ENCODE results near the gene SEL1L2.

Gene SEL1L2

DNA sequence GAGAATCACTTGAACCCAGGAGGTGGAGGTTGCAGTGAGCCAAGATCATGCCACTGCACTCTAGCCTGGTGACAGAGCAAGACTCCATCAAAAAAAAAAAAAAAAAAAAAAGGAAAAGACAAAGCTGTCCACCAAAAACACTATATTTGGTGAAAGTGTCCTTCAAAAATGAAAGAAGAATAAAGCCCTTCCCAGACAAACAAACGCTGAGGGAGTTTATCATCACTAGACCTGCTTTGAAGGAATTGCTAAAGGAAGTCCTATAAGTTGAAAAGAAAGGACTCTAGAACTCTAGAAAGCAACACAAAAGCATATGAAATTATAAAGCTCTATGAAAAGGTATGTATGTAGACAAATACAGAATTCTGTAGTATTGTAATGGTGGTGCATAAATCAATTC, 98.8 kb downstream of the SEL1L2 start:
- CTCF ChIA-PET: interaction anchor here (0.8 kb wide), 1 partner anchor 48 kb away, joined by 3 read pairs; no protein-coding TSS in a partner anchor
- no peaks in the 10 kb centered on the region for H3K9me3 ChIP-seq (ENCODE audit: control insufficient read depth, insufficient read depth, low read depth, low read length)
- POLR2A ChIA-PET: no interaction called here
- no peaks in the 10 kb centered on the region for H3K36me3 ChIP-seq (ENCODE audit: control insufficient read depth in 2 of 2, insufficient read depth in 1 of 2, low read length in 2 of 2)
- H3K4me3 ChIP-seq (ENCODE audit: low read depth, low read length): no peak overlapping the region
- H3K4me1 ChIP-seq (ENCODE audit: control insufficient read depth, insufficient read depth, low read length): no peaks in the 10 kb centered on the region
- H3K27ac ChIP-seq (ENCODE audit: extremely low read depth, low read depth, low read length): no peak overlapping the region
- TF ChIP-seq ZNF555 (tag by site-specific recombination; conservative IDR thresholded peaks at IDR 0.05) (no peak), SETDB1 (IDR thresholded peaks at IDR 0.05; ENCODE audit: insufficient read length, low read length) (peak; percentile 84)
- TF ChIP-seq, protein P1, sequence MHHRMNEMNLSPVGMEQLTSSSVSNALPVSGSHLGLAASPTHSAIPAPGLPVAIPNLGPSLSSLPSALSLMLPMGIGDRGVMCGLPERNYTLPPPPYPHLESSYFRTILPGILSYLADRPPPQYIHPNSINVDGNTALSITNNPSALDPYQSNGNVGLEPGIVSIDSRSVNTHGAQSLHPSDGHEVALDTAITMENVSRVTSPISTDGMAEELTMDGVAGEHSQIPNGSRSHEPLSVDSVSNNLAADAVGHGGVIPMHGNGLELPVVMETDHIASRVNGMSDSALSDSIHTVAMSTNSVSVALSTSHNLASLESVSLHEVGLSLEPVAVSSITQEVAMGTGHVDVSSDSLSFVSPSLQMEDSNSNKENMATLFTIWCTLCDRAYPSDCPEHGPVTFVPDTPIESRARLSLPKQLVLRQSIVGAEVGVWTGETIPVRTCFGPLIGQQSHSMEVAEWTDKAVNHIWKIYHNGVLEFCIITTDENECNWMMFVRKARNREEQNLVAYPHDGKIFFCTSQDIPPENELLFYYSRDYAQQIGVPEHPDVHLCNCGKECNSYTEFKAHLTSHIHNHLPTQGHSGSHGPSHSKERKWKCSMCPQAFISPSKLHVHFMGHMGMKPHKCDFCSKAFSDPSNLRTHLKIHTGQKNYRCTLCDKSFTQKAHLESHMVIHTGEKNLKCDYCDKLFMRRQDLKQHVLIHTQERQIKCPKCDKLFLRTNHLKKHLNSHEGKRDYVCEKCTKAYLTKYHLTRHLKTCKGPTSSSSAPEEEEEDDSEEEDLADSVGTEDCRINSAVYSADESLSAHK (tag by site-specific recombination; IDR thresholded peaks at IDR 0.05): no peak
- TF ChIP-seq, protein P2, sequence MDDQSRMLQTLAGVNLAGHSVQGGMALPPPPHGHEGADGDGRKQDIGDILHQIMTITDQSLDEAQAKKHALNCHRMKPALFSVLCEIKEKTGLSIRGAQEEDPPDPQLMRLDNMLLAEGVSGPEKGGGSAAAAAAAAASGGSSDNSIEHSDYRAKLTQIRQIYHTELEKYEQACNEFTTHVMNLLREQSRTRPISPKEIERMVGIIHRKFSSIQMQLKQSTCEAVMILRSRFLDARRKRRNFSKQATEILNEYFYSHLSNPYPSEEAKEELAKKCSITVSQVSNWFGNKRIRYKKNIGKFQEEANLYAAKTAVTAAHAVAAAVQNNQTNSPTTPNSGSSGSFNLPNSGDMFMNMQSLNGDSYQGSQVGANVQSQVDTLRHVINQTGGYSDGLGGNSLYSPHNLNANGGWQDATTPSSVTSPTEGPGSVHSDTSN (CRISPR knock-in tag; IDR thresholded peaks at IDR 0.05): no peak

DNA sequence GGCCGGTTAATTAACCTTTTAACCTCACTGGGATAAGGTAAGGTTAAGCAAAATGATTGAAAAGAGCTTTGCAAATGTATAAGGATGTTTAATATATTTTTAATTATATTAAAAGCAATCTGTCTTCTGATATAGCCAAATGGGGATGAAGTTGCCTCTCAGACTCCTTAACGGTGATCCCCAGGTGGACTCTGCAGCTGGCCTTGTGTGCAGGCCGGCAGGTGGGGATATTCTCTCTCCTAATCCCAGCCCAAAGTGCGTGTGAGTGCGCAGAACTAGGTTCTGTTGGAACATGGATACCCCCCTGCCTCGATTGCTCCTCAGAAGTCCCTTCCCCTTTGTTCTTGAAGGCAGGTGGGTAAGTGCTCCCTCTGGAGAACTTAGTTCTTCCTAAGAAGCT, 105.6 kb downstream of the SEL1L2 start:
- CTCF ChIA-PET: no interaction called here
- H3K4me3 ChIP-seq (ENCODE audit: low read depth, low read length): no peak overlapping the region
- TF ChIP-seq ZNF585B (tag by site-specific recombination; IDR thresholded peaks at IDR 0.05) (no peak), ZNF19 (tag by site-specific recombination; IDR thresholded peaks at IDR 0.05; ENCODE audit: low read depth) (no peak), ZBTB20 (tag by site-specific recombination; IDR thresholded peaks at IDR 0.05) (no peak), EGR2 (tag by site-specific recombination; IDR thresholded peaks at IDR 0.05; ENCODE audit: low read depth) (no peak), BCL11A (tag by site-specific recombination; IDR thresholded peaks at IDR 0.05; ENCODE audit: low read depth) (no peak), ZEB2 (tag by site-specific recombination; IDR thresholded peaks at IDR 0.05) (no peak), ZNF324 (tag by site-specific recombination; IDR thresholded peaks at IDR 0.05) (no peak), ZNF670 (tag by site-specific recombination; IDR thresholded peaks at IDR 0.05; ENCODE audit: low read depth) (no peak)
- no peaks in the 10 kb centered on the region for H3K36me3 ChIP-seq (ENCODE audit: control insufficient read depth in 2 of 2, insufficient read depth in 1 of 2, low read length in 2 of 2)
- H3K27ac ChIP-seq (ENCODE audit: extremely low read depth, low read depth, low read length): no peak overlapping the region
- no peaks in the 10 kb centered on the region for H3K4me1 ChIP-seq (ENCODE audit: control insufficient read depth, insufficient read depth, low read length)
- H3K9me3 ChIP-seq (ENCODE audit: control insufficient read depth, insufficient read depth, low read depth, low read length): no peaks in the 10 kb centered on the region
- POLR2A ChIA-PET: no interaction called here

DNA sequence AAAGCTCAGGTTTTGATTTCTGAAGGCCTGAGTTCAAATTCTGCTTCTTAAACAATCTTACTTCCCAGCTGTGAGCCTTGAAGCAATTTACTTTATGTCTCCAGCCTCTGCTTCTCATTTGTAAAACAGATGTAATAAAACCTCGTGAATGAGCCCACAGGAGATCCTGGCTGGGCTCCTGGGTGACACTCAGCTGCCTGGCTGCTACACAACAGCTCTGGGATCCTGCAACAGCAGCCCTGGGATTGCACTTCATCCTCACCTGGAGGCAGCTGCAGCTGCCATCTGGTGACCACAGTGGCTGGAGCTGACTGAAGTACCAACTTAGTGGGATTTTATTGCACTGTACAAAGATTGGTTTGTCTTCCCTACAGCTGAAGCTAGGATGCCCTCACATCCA, 107.0 kb downstream of the SEL1L2 start:
- H3K4me1 ChIP-seq (ENCODE audit: control insufficient read depth, insufficient read depth, low read length): no peaks in the 10 kb centered on the region
- no peaks in the 10 kb centered on the region for H3K36me3 ChIP-seq (ENCODE audit: control insufficient read depth in 2 of 2, insufficient read depth in 1 of 2, low read length in 2 of 2)
- TF ChIP-seq ZNF658 (tag by site-specific recombination; IDR thresholded peaks at IDR 0.05): no peak
- no peak for TF ChIP-seq ZNF433 (tag by site-specific recombination; IDR thresholded peaks at IDR 0.05; ENCODE audit: low read depth)
- TF ChIP-seq, protein P3, sequence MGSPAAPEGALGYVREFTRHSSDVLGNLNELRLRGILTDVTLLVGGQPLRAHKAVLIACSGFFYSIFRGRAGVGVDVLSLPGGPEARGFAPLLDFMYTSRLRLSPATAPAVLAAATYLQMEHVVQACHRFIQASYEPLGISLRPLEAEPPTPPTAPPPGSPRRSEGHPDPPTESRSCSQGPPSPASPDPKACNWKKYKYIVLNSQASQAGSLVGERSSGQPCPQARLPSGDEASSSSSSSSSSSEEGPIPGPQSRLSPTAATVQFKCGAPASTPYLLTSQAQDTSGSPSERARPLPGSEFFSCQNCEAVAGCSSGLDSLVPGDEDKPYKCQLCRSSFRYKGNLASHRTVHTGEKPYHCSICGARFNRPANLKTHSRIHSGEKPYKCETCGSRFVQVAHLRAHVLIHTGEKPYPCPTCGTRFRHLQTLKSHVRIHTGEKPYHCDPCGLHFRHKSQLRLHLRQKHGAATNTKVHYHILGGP (tag by site-specific recombination; IDR thresholded peaks at IDR 0.05): no peak
- TF ChIP-seq ZIC2 (tag by site-specific recombination; IDR thresholded peaks at IDR 0.05): no peak
- no peak overlapping the region for H3K4me3 ChIP-seq (ENCODE audit: low read depth, low read length)
- ChIA-PET POLR2A (no interaction called here), CTCF (no interaction called here)
- H3K27ac ChIP-seq (ENCODE audit: extremely low read depth, low read depth, low read length): no peak overlapping the region
- no peaks in the 10 kb centered on the region for H3K9me3 ChIP-seq (ENCODE audit: control insufficient read depth, insufficient read depth, low read depth, low read length)
